ENCODE results near the gene ROR2. TPM values are rescaled to one million over a fixed set of nuclear protein-coding genes. Genes with fewer than 3 reads are reported as not detected.

ROR2 gene
- total and polyA plus RNA-seq, 2 of the 13 experiments (the other 11 are each of a cell fraction or from before 2014, with no cell fraction given): not detected

GRCh38 chr9:91898451-91899218 lies 51.4 kb downstream of the ROR2 start (continued):
- TF ChIP-seq STAT5B (CRISPR knock-in tag; IDR thresholded peaks at IDR 0.05) (no peak), CCDC6 (CRISPR knock-in tag; IDR thresholded peaks at IDR 0.05) (no peak), REPIN1 (CRISPR knock-in tag; IDR thresholded peaks at IDR 0.05; ENCODE audit: borderline replicate concordance, low read depth) (no peak), ARNT (IDR thresholded peaks at IDR 0.05) (no peak), PHB2 (IDR thresholded peaks at IDR 0.05; ENCODE audit: partially characterized antibody) (no peak), SIX1 (CRISPR knock-in tag; IDR thresholded peaks at IDR 0.05; ENCODE audit: borderline replicate concordance) (no peak), RFX1 (IDR thresholded peaks at IDR 0.05) (no peak), ZNF510 (CRISPR knock-in tag; IDR thresholded peaks at IDR 0.05; ENCODE audit: low read depth) (no peak), ZSCAN31 (CRISPR knock-in tag; IDR thresholded peaks at IDR 0.05; ENCODE audit: low read depth) (no peak), HDAC2 (CRISPR knock-in tag; IDR thresholded peaks at IDR 0.05) (0 out of 2 replicates have a peak, but pooled peaks have one; percentile 33), FOXO1 (CRISPR knock-in tag; IDR thresholded peaks at IDR 0.05) (no peak), TGIF2 (CRISPR knock-in tag; IDR thresholded peaks at IDR 0.05) (no peak), ZKSCAN8 (CRISPR knock-in tag; IDR thresholded peaks at IDR 0.05; ENCODE audit: borderline replicate concordance) (no peak), ZNF547 (CRISPR knock-in tag; IDR thresholded peaks at IDR 0.05) (no peak), ATF2 (CRISPR knock-in tag; IDR thresholded peaks at IDR 0.05) (no peak), HOMEZ (CRISPR knock-in tag; IDR thresholded peaks at IDR 0.05; ENCODE audit: low read depth) (no peak), ZNF574 (CRISPR knock-in tag; IDR thresholded peaks at IDR 0.05) (no peak), TBX2 (CRISPR knock-in tag; IDR thresholded peaks at IDR 0.05; ENCODE audit: borderline replicate concordance) (0 out of 2 replicates have a peak, but pooled peaks have one; percentile 27), ZNF816 (CRISPR knock-in tag; IDR thresholded peaks at IDR 0.05; ENCODE audit: borderline replicate concordance) (no peak), RNF219 (CRISPR knock-in tag; IDR thresholded peaks at IDR 0.05) (no peak), GABPA (IDR thresholded peaks at IDR 0.05; ENCODE audit: low read depth, low read length) (peak; percentile 61), GABPA (CRISPR knock-in tag; IDR thresholded peaks at IDR 0.05; ENCODE audit: low read depth) (peak; percentile 85), KDM3A (CRISPR knock-in tag; IDR thresholded peaks at IDR 0.05; ENCODE audit: low read depth) (no peak), HNRNPH1 (optimal IDR thresholded peaks at IDR 0.05; ENCODE audit: low read depth, low read length) (no peak), ZNF296 (CRISPR knock-in tag; conservative IDR thresholded peaks at IDR 0.05) (no peak)
